GM19395 (cell line): ENCODE data around the gene HSD3B1.

ENCODE experiments used
- ATAC-seq: cut with Tn5 transposase; IDR thresholded peaks from one replicate; pipeline ENCODE4 v1.9.1; 2021; ENCODE audit warnings: mild to moderate bottlenecking, moderate library complexity; ENCODE audit not compliant: unreplicated experiment

HSD3B1 gene

GRCh38 chr1:119506941-119507340, at the start of gene HSD3B1:
TSS of gene HSD3B1 (plus strand) at chr1:119507210. CDS start at chr1:119507477, 267 bp downstream.
- ATAC-seq: no peak

- no peak for ATAC-seq
These were observed 44.0 kb upstream of the HSD3B1 start for GRCh38 chr1:119462964-119463363.

- ATAC-seq: no peak
These were observed 43.4 kb upstream of the HSD3B1 start for GRCh38 chr1:119463569-119463968.

GRCh38 chr1:119466445-119466844, 40.6 kb upstream of the HSD3B1 start:
- ATAC-seq: no peak

GRCh38 chr1:119467219-119467618, 39.8 kb upstream of the HSD3B1 start:
- ATAC-seq: no peak

GRCh38 chr1:119467857-119468668, 38.9 kb upstream of the HSD3B1 start:
- no peak for ATAC-seq

GRCh38 chr1:119469741-119470140, 37.3 kb upstream of the HSD3B1 start:
- no peak for ATAC-seq

GRCh38 chr1:119470377-119470776, 36.6 kb upstream of the HSD3B1 start:
- ATAC-seq: no peak

- ATAC-seq: no peak
These were observed 36.1 kb upstream of the HSD3B1 start for GRCh38 chr1:119470958-119471357.

GRCh38 chr1:119471566-119471965, 35.4 kb upstream of the HSD3B1 start:
- no peak for ATAC-seq

- no peak for ATAC-seq
These were observed 34.8 kb upstream of the HSD3B1 start for GRCh38 chr1:119472080-119472818.

- no peak for ATAC-seq
These were observed 34.2 kb upstream of the HSD3B1 start for GRCh38 chr1:119472819-119473175.

- peak; percentile 74 for ATAC-seq
These were observed 31.1 kb upstream of the HSD3B1 start for GRCh38 chr1:119475866-119476439.

- ATAC-seq: no peak
These were observed 29.3 kb upstream of the HSD3B1 start for GRCh38 chr1:119477710-119478109.

GRCh38 chr1:119480175-119480574, 26.8 kb upstream of the HSD3B1 start:
- no peak for ATAC-seq

GRCh38 chr1:119481951-119482350, 25.1 kb upstream of the HSD3B1 start:
- ATAC-seq: no peak

GRCh38 chr1:119482517-119483425, 24.2 kb upstream of the HSD3B1 start:
- ATAC-seq: no peak

- ATAC-seq: no peak
These were observed 23.4 kb upstream of the HSD3B1 start for GRCh38 chr1:119483441-119484200.

GRCh38 chr1:119485201-119485600, 21.8 kb upstream of the HSD3B1 start:
- no peak for ATAC-seq

- ATAC-seq: no peak
These were observed 18.8 kb upstream of the HSD3B1 start for GRCh38 chr1:119488216-119488615.
